ENCODE data around the gene DEDD. TPM values are rescaled to one million over a fixed set of nuclear protein-coding genes. Genes with fewer than 3 reads are reported as not detected.

DEDD gene
- total RNA-seq, 1 experiment from 2014 or later = 32.8 TPM

DNA sequence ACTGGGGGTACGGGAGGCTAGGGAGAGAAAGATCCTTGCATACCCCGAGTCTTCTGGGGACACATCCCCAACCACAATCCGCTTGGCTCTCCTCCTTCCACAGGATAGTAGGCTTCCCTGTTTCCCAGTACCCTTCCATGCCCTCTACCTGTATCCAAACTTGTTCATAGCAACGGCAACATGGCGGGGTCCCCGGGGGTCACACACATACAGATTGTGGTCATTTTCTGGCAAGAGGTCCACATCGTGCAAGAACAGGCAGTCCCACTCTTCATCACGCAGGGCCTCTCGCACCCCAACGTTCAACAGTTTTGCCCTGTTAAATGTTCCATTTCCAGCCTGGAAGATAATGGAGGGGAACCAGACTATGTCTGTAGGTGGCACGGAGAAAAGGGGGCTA, 41.2 kb upstream of the DEDD start:
- Histone ChIP-seq H3K9me3 (ENCODE audit: control insufficient read depth in 1 of 2, insufficient read depth in 1 of 2, low read depth in 1 of 2, low read length in 2 of 2) (no peaks in the 10 kb centered on the region), H3K36me3 (ENCODE audit: control insufficient read depth in 1 of 2, insufficient read depth in 2 of 2, low read length in 2 of 2) (peaks cover 21 to 38% of the 10 kb centered on the region in 2 experiments; a peak in 3 of 4 replicates), H4K20me1 (ENCODE audit: insufficient read depth) (no peaks in the 10 kb centered on the region), H3K9ac (ENCODE audit: low read length) (no peak overlapping the region), H3K27me3 (ENCODE audit: insufficient read depth, low read length) (no peaks in the 10 kb centered on the region), H3K4me2 (ENCODE audit: low read length) (no peak overlapping the region), H3K79me2 (ENCODE audit: insufficient read depth, low read length) (peaks cover 17% of the 10 kb centered on the region), H3K4me3 (replicated peaks in 1 of 2; ENCODE audit: low read depth in 1 of 2, low read length in 2 of 2) (no peak overlapping the region), H3K4me1 (ENCODE audit: control insufficient read depth in 1 of 2, insufficient read depth in 2 of 2, low read length in 2 of 2) (peaks cover 10 to 19% of the 10 kb centered on the region in 2 experiments; a peak in 3 of 4 replicates), H3K27ac (ENCODE audit: low read depth, low read length) (no peak overlapping the region), H2AFZ (ENCODE audit: low read depth, low read length, poor library complexity, severe bottlenecking) (no peak overlapping the region), H3K9me2 (ENCODE audit: insufficient read depth) (no peaks in the 10 kb centered on the region)
- TF ChIP-seq JUND (IDR thresholded peaks at IDR 0.05) (no peak), POLR2AphosphoS5 (IDR thresholded peaks at IDR 0.05; ENCODE audit: low read depth, low read length) (no peak), ELF1 (IDR thresholded peaks at IDR 0.05; ENCODE audit: borderline replicate concordance, low read depth) (no peak)
- POLR2A ChIA-PET = no interaction called here
- DNase-seq (ENCODE audit: low read depth, low spot score) = no peak
- no peak for ATAC-seq
- intact Hi-C loops (cut with micrococcal nuclease) = no loop called here
- no TSS peak for BruUV-seq (replicated peaks)
- RAD21 ChIA-PET (ENCODE audit: low non-redundant PET in 1 of 2, low total read pairs in 2 of 2, uncharacterized antibody in 2 of 2, unreplicated experiment in 2 of 2) = no interaction called here
- CTCF ChIA-PET = no interaction called here

DNA sequence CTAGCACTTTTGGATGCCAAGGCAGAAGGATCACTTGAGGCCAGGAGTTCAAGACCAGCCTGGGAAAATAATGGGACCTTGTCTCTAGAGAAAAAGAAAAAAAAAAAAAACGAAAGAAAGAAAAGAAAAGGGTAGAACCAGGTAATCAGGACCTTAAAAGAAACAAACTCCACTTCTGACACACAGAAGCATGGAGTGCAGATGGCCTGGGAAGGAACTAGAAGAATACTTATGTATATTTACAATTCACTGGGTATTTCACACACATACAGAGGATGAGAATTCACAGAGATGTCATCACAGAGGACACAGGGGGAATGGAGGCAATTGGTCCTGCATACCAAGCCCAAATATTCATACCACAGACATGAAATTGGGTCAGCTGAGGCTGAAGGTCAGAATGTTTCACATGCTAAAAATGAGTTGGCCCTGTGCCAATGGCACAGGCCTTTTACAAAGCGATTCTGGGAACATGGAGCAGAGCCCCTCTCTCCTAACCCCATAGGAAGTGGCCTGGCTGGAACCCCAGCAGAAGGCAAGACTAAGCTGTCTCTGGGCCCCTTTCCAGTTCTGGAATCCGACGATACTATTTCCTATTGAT, 40.4 kb upstream of the DEDD start:
- H3K4me2 ChIP-seq (ENCODE audit: low read length) = no peak overlapping the region
- TF ChIP-seq, protein P1, sequence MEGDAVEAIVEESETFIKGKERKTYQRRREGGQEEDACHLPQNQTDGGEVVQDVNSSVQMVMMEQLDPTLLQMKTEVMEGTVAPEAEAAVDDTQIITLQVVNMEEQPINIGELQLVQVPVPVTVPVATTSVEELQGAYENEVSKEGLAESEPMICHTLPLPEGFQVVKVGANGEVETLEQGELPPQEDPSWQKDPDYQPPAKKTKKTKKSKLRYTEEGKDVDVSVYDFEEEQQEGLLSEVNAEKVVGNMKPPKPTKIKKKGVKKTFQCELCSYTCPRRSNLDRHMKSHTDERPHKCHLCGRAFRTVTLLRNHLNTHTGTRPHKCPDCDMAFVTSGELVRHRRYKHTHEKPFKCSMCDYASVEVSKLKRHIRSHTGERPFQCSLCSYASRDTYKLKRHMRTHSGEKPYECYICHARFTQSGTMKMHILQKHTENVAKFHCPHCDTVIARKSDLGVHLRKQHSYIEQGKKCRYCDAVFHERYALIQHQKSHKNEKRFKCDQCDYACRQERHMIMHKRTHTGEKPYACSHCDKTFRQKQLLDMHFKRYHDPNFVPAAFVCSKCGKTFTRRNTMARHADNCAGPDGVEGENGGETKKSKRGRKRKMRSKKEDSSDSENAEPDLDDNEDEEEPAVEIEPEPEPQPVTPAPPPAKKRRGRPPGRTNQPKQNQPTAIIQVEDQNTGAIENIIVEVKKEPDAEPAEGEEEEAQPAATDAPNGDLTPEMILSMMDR (IDR thresholded peaks at IDR 0.05 in 2 of 3, conservative IDR thresholded peaks at IDR 0.05 in 1 of 3; ENCODE audit: borderline replicate concordance in 1 of 3, insufficient read depth in 1 of 3, low read depth in 2 of 3, low read length in 2 of 3) = no peak
- TF ChIP-seq POLR2A (IDR thresholded peaks at IDR 0.05; ENCODE audit: borderline replicate concordance, extremely low read depth, insufficient read depth, insufficient read length) (no peak), EGR1 (IDR thresholded peaks at IDR 0.05; ENCODE audit: low read depth) (no peak), SIN3A (IDR thresholded peaks at IDR 0.05; ENCODE audit: low read depth) (no peak), MAX (IDR thresholded peaks at IDR 0.05) (no peak), EZH2phosphoT487 (IDR thresholded peaks at IDR 0.05; ENCODE audit: borderline replicate concordance) (no peak), JUND (IDR thresholded peaks at IDR 0.05) (no peak), SP1 (IDR thresholded peaks at IDR 0.05; ENCODE audit: low read depth) (no peak)
- H3K9me2 ChIP-seq (ENCODE audit: insufficient read depth) = no peaks in the 10 kb centered on the region
- CTCF ChIA-PET = no interaction called here
- RAD21 ChIA-PET (ENCODE audit: low non-redundant PET in 1 of 2, low total read pairs in 2 of 2, uncharacterized antibody in 2 of 2, unreplicated experiment in 2 of 2) = no interaction called here
- H3K4me3 ChIP-seq (replicated peaks in 1 of 2; ENCODE audit: low read depth in 1 of 2, low read length in 2 of 2) = no peak overlapping the region
- H3K36me3 ChIP-seq (ENCODE audit: control insufficient read depth in 1 of 2, insufficient read depth in 2 of 2, low read length in 2 of 2) = peaks cover 21 to 38% of the 10 kb centered on the region in 2 experiments; a peak in 3 of 4 replicates
- H3K27me3 ChIP-seq (ENCODE audit: insufficient read depth, low read length) = no peaks in the 10 kb centered on the region
- H2AFZ ChIP-seq (ENCODE audit: low read depth, low read length, poor library complexity, severe bottlenecking) = no peak overlapping the region
- DNase-seq (ENCODE audit: low read depth, low spot score) = no peak
- BruUV-seq (replicated peaks) = no TSS peak
- H3K79me2 ChIP-seq (ENCODE audit: insufficient read depth, low read length) = peaks cover 17% of the 10 kb centered on the region
- intact Hi-C loops (cut with micrococcal nuclease) = no loop called here
- H3K9me3 ChIP-seq (ENCODE audit: control insufficient read depth in 1 of 2, insufficient read depth in 1 of 2, low read depth in 1 of 2, low read length in 2 of 2) = no peaks in the 10 kb centered on the region
- H3K27ac ChIP-seq (ENCODE audit: low read depth, low read length) = no peak overlapping the region
- peaks cover 9 to 15% of the 10 kb centered on the region in 2 experiments; a peak in 3 of 4 replicates for H3K4me1 ChIP-seq (ENCODE audit: control insufficient read depth in 1 of 2, insufficient read depth in 2 of 2, low read length in 2 of 2)
- no peak overlapping the region for H3K9ac ChIP-seq (ENCODE audit: low read length)
- H4K20me1 ChIP-seq (ENCODE audit: insufficient read depth) = no peaks in the 10 kb centered on the region
- ATAC-seq = no peak
- POLR2A ChIA-PET = no interaction called here

Data from HCT116 (cell line).